CD14-positive monocyte (primary cell): ENCODE data around the gene LPIN2. TPM values are rescaled to one million over a fixed set of nuclear protein-coding genes. Genes with fewer than 3 reads are reported as not detected.

Experiments used
- DNase-seq, 3 donors: peaks; one replicate each; pipeline ENCODE4 v3.0.0-alpha.2; 2011 to 2022
- H2AFZ ChIP-seq: 2 replicates; pipeline ENCODE4 v1.6.0; 2012; ENCODE audit warnings: mild to moderate bottlenecking, low read depth, low read length, inconsistent platforms; ENCODE audit not compliant: insufficient read depth, poor library complexity, severe bottlenecking
- H3K27ac ChIP-seq, 2 donors: 1 replicate in 1 of 2; 2 replicates in 1 of 2; pipeline ENCODE4 v1.5.1; 2012 to 2013; ENCODE audit warnings: low read length in 2 of 2, control low read depth in 1 of 2, inconsistent platforms in 1 of 2, low read depth in 1 of 2, mild to moderate bottlenecking in 1 of 2
- H3K27me3 ChIP-seq, 2 donors: one replicate each; pipeline versions ENCODE4 v1.6.0 to v1.6.1; 2011 to 2013; ENCODE audit warnings: low read length in 2 of 2; ENCODE audit not compliant: control insufficient read depth in 2 of 2, insufficient read depth in 2 of 2
- H3K36me3 ChIP-seq, 2 donors: replicated peaks in 1 of 2; 1 replicate in 1 of 2; 2 replicates in 1 of 2; pipeline versions ENCODE4 v1.5.1 to v1.6.1; 2012 to 2013; ENCODE audit warnings: low read length in 2 of 2, control low read depth in 1 of 2, inconsistent platforms in 1 of 2, mild to moderate bottlenecking in 1 of 2; ENCODE audit not compliant: insufficient read depth in 2 of 2, control insufficient read depth in 1 of 2
- H3K4me1 ChIP-seq, 2 donors: 1 replicate in 1 of 2; 2 replicates in 1 of 2; pipeline versions ENCODE4 v1.5.1 to v1.6.1; 2012 to 2013; ENCODE audit warnings: low read length in 2 of 2, control low read depth in 1 of 2, inconsistent platforms in 1 of 2, mild to moderate bottlenecking in 1 of 2, moderate library complexity in 1 of 2; ENCODE audit not compliant: insufficient read depth in 2 of 2, control insufficient read depth in 1 of 2
- H3K4me2 ChIP-seq: replicated peaks from 2 replicates; pipeline ENCODE3; 2012; ENCODE audit warnings: low read length, moderate library complexity, mild to moderate bottlenecking; ENCODE audit not compliant: poor library complexity, severe bottlenecking; ENCODE audit errors: extremely low read depth
- H3K4me3 ChIP-seq, 3 experiments: fragments of 200-600 bp in 1 of 3; sonication (generic) in 1 of 3; replicated peaks in 1 of 3; 1 replicate in 2 of 3; 2 replicates in 1 of 3; pipeline ENCODE4 v1.5.1; 2011 to 2013; ENCODE audit warnings: low read length in 3 of 3, mild to moderate bottlenecking in 3 of 3, control low read depth in 2 of 3, low read depth in 2 of 3, inconsistent platforms in 1 of 3, moderate library complexity in 1 of 3
- H3K79me2 ChIP-seq: 2 replicates; pipeline ENCODE4 v1.6.0; 2012; ENCODE audit warnings: mild to moderate bottlenecking, control low read depth, inconsistent platforms, low read length, moderate library complexity; ENCODE audit not compliant: insufficient read depth
- H3K9ac ChIP-seq: 2 replicates; pipeline ENCODE4 v1.6.0; 2017; ENCODE audit warnings: low read length, mild to moderate bottlenecking; ENCODE audit not compliant: insufficient read depth, poor library complexity, severe bottlenecking
- H3K9me3 ChIP-seq, 2 donors: replicated peaks in 1 of 2; 1 replicate in 1 of 2; 2 replicates in 1 of 2; pipeline versions ENCODE4 v1.5.1 to v1.6.1; 2012 to 2013; ENCODE audit warnings: low read length in 2 of 2, control low read depth in 1 of 2; ENCODE audit not compliant: control insufficient read depth in 1 of 2, insufficient read depth in 1 of 2
- H4K20me1 ChIP-seq: 2 replicates; pipeline ENCODE4 v1.6.0; 2012; ENCODE audit warnings: mild to moderate bottlenecking, low read length, control low read depth, moderate library complexity; ENCODE audit not compliant: insufficient read depth
- H3K27ac Mint-ChIP-seq, 7 donors: one replicate each; pipeline ENCODE4 v1.8.0; 2020; ENCODE audit warnings: mild to moderate bottlenecking in 7 of 7, mixed read lengths in 7 of 7, moderate library complexity in 6 of 7, inconsistent platforms in 2 of 7
- H3K27me3 Mint-ChIP-seq, 3 donors: one replicate each; pipeline ENCODE4 v1.8.0; 2021 to 2022; ENCODE audit warnings: low read depth in 3 of 3, mild to moderate bottlenecking in 3 of 3, mixed read lengths in 3 of 3, moderate library complexity in 3 of 3, inconsistent platforms in 1 of 3
- H3K36me3 Mint-ChIP-seq, 2 donors: one replicate each; pipeline ENCODE4 v1.8.0; 2020; ENCODE audit warnings: mixed read lengths in 2 of 2, inconsistent platforms in 1 of 2, mild to moderate bottlenecking in 1 of 2
- H3K4me1 Mint-ChIP-seq: one replicate; pipeline ENCODE4 v1.8.0; 2020; ENCODE audit warnings: mild to moderate bottlenecking, mixed read lengths
- H3K4me3 Mint-ChIP-seq, 2 donors: one replicate each; pipeline ENCODE4 v1.8.0; 2020; ENCODE audit warnings: mild to moderate bottlenecking in 2 of 2, mixed read lengths in 2 of 2, moderate library complexity in 1 of 2
- H3K9me3 Mint-ChIP-seq, 7 donors: one replicate each; pipeline ENCODE4 v1.8.0; 2020 to 2022; ENCODE audit warnings: mixed read lengths in 7 of 7, mild to moderate bottlenecking in 6 of 7, moderate library complexity in 6 of 7, inconsistent platforms in 2 of 7
- WGBS: methylation state at CpG from one replicate; pipeline ENCODE4 v1.1.5; 2013; ENCODE audit warnings: missing lambda C conversion rate; ENCODE audit not compliant: insufficient coverage; 5-methylcytosine and 5-hydroxymethylcytosine counted together
- intact Hi-C, 2 donors: fragments of 100-400 bp; cut with micrococcal nuclease; formaldehyde crosslinking; loops; one replicate each; pipeline versions ENCODE4 v1.15.0 to v1.15.1; 2023
- polyA plus RNA-seq, 3 donors: library from polyadenylated mRNA; depleted of rRNA in 1 of 3; unstranded in 2 of 3; stranded (reverse) in 1 of 3; fragments of 300-500 nt in 2 of 3; fragments of >200 nt in 1 of 3; fragmentation: Illumina TruSeq in 2 of 3; gene quantifications; 1 replicate in 2 of 3; 2 replicates in 1 of 3; pipeline ENCODE4 v1.2.3, GENCODE V29; 2012 to 2021
- TF ChIP-seq, protein P1 (sequence below): fragments of 200-600 bp; IDR thresholded peaks from one replicate; pipeline ENCODE4 v1.8.0; 2022; ENCODE audit warnings: antibody characterized with exemption, mild to moderate bottlenecking

The LPIN2 gene
- polyA plus RNA-seq, 3 donors = 9.3 to 16.3 (median 10.3) TPM

DNA sequence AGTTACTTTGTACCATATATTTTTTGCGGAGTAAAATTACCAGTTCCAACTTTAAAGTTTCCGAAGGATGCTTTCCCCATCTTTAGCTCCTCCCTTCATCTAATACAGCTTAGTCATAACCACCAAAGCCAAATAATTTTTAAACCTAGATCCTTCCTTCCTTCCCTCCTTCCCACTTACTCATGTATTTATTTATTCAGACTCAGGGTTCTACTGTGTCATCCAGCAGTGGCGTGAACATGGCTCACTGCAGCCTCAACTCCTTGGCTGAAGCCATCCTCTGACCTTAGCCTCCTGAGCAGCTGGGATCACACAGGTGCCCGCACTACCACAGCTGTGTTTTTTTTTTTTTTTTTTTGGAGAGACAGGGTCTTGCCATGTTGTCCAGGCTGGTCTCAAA, 4.4 kb downstream of the LPIN2 start:
- intact Hi-C loops = no loop called here
- H4K20me1 ChIP-seq = peaks cover 44% of the 10 kb centered on the region
- H3K36me3 ChIP-seq = peaks cover 4 to 27% of the 10 kb centered on the region in 2 donors
- Mint-ChIP-seq H3K4me1 (peaks cover 49% of the 10 kb centered on the region), H3K9me3 (peaks cover 0 to 10% (median 4%) of the 10 kb centered on the region in 7 donors), H3K36me3 (peaks cover 39 to 40% of the 10 kb centered on the region in 2 donors), H3K27me3 (no peaks in the 10 kb centered on the region), H3K27ac (peak overlapping the region; percentile 38 to 83 (median 70)), H3K4me3 (peak overlapping the region in 1 of 2 donors; percentile 32)
- no peak overlapping the region for H3K9ac ChIP-seq
- no peak overlapping the region for H2AFZ ChIP-seq
- TF ChIP-seq, protein P1, sequence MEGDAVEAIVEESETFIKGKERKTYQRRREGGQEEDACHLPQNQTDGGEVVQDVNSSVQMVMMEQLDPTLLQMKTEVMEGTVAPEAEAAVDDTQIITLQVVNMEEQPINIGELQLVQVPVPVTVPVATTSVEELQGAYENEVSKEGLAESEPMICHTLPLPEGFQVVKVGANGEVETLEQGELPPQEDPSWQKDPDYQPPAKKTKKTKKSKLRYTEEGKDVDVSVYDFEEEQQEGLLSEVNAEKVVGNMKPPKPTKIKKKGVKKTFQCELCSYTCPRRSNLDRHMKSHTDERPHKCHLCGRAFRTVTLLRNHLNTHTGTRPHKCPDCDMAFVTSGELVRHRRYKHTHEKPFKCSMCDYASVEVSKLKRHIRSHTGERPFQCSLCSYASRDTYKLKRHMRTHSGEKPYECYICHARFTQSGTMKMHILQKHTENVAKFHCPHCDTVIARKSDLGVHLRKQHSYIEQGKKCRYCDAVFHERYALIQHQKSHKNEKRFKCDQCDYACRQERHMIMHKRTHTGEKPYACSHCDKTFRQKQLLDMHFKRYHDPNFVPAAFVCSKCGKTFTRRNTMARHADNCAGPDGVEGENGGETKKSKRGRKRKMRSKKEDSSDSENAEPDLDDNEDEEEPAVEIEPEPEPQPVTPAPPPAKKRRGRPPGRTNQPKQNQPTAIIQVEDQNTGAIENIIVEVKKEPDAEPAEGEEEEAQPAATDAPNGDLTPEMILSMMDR = no peak
- H3K79me2 ChIP-seq = peaks cover 77% of the 10 kb centered on the region
- peak overlapping the region; percentile 0 for H3K4me2 ChIP-seq
- DNase-seq = peak; percentile 33 to 60 (median 42)
- peaks cover 0 to 5% of the 10 kb centered on the region in 2 donors for H3K9me3 ChIP-seq
- no peak overlapping the region for H3K4me3 ChIP-seq
- WGBS = 22% methylated on average over 3 of the region's 4 CpGs
- peak overlapping the region; percentile 27 to 41 for H3K27ac ChIP-seq
- no peaks in the 10 kb centered on the region for H3K27me3 ChIP-seq
- peaks cover 38 to 50% of the 10 kb centered on the region in 2 donors for H3K4me1 ChIP-seq

DNA sequence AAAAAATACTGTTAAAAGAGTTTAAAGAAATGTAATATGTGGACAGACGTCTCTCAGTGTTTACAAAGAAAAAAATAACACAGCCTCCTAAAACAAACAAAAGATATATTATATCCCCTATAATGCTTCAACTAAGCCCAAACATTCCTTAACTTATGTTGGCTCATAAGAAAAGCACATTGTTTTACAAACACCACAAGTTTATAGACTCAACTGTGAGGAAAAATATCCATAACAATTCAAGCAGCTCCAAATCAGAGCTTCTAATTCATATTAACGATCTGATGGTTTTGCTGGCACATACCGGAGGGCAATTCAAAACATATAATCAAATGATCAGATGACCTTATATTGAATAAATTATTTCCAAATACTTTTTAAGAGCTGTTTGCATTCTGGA, 5.5 kb downstream of the LPIN2 start:
- no peak overlapping the region for H3K4me2 ChIP-seq
- no CpG with 5 or more reads among the region's 3 CpGs for WGBS
- DNase-seq = no peak
- TF ChIP-seq, protein P1 = no peak
- H3K4me1 Mint-ChIP-seq = peaks cover 46% of the 10 kb centered on the region
- peak overlapping the region in 1 of 7 donors; percentile 13 for H3K27ac Mint-ChIP-seq
- H3K9me3 ChIP-seq = peaks cover 0 to 5% of the 10 kb centered on the region in 2 donors
- H3K36me3 ChIP-seq = peaks cover 8 to 32% of the 10 kb centered on the region in 2 donors
- H3K79me2 ChIP-seq = peaks cover 77% of the 10 kb centered on the region
- H3K36me3 Mint-ChIP-seq = peaks cover 42 to 46% of the 10 kb centered on the region in 2 donors
- no peak overlapping the region for H3K27ac ChIP-seq
- peaks cover 53% of the 10 kb centered on the region for H4K20me1 ChIP-seq
- H3K9me3 Mint-ChIP-seq = peaks cover 0 to 10% (median 4%) of the 10 kb centered on the region in 7 donors
- H3K4me1 ChIP-seq = peaks cover 36 to 47% of the 10 kb centered on the region in 2 donors
- intact Hi-C loops = no loop called here
- no peaks in the 10 kb centered on the region for H3K27me3 ChIP-seq
- no peaks in the 10 kb centered on the region for H3K27me3 Mint-ChIP-seq
- H3K4me3 Mint-ChIP-seq = no peak overlapping the region
- H3K4me3 ChIP-seq = no peak overlapping the region
- H3K9ac ChIP-seq = no peak overlapping the region
- no peak overlapping the region for H2AFZ ChIP-seq
